Activated CD4-positive, alpha-beta T cell treated with anti-CD3 and anti-CD28 coated beads, Interleukin-2, amount 50 U/mL, for 48 hours (primary cell): Measurements from ENCODE around the gene PRRT4.

Source experiments
- DNase-seq, 2 experiments: peaks; one replicate each; pipeline ENCODE4 v3.0.0-alpha.2; 2020

The PRRT4 gene

DNA sequence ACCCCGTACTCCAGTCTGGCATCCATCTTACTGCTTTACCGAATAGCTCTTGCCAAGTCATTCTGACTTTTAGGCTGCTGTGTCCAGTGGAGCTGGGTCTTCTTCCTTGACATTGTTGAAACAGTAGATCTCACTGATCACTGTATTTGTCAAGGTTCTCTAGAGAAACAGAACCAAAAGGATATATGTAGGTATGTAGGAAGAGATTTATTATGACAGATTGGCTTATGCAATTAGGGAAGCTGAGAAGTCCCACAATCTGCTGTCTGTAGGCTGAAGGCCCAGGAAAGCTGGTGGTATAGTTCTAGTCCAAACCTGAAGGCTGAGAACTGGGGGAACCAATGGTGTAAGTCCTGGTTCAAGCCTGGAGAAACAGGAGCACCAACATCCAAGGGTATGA lies 12.1 kb upstream of the PRRT4 start:
- no peak for DNase-seq

GRCh38 chr7:128370491-128370890 lies 9.0 kb upstream of the PRRT4 start:
- no peak for DNase-seq

DNA sequence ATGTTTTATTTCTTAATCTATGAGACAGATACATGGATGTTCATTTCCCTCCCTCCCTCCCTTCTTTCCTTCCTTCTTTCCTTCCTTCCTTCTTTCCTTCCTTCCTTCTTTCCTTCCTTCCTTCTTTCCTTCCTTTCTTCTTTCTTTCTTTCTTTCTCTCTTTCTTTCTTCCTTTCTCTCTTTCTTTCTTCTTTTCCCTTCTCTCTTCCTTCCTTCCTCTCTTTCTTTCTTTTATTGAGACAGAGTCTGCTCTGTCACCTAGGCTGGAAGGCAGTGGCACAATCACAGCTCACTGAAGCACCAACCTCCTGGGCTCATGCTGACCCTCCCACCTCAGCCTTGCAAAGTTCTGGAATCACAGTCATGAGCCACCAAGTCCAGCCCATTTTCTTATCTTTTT lies 5.5 kb upstream of the PRRT4 start:
- DNase-seq: no peak

DNA sequence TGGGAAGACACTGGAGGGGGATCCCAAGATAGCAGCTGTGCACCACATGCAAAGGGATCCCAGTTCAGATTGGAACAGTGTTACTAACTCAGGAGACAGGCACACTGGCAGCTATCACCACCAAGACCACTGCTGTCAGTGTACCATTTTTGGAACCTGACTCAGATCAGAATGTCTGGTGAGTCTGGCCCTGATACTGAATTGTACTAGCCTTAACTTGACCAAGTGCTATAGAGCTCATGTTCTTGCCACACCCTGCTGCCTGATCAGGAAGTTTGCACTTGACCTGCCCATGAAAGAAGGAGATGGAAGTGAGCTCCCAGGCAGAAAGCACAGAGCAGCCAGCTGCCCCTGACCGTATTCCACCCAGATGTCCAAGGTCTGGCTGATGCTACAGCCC lies 4.8 kb upstream of the PRRT4 start:
- no peak for DNase-seq

DNA sequence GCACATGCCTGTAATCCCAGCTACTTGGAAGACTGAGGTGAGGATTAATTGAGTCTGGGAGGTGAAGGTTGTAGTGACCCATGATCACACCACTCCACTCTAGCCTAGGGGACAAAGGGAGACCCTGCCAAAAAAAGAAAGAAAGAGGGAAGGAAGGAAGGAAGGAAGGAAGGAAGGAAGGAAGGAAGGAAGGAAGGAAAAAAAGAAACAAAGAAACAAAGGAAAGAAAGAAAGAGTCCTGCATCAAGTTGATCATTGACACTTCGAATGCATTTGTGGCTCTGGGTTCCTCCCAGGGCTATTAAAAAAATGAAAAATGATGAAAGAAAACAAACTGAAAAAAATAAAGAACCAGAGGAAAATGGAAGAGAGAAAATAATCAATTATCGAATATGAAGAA lies 3.9 kb upstream of the PRRT4 start:
- DNase-seq: no peak

- DNase-seq: no peak
Measured at GRCh38 chr7:128364166-128364870, 2.8 kb upstream of the PRRT4 start.

GRCh38 chr7:128363261-128363721 lies 1.8 kb upstream of the PRRT4 start:
- DNase-seq: no peak

DNA sequence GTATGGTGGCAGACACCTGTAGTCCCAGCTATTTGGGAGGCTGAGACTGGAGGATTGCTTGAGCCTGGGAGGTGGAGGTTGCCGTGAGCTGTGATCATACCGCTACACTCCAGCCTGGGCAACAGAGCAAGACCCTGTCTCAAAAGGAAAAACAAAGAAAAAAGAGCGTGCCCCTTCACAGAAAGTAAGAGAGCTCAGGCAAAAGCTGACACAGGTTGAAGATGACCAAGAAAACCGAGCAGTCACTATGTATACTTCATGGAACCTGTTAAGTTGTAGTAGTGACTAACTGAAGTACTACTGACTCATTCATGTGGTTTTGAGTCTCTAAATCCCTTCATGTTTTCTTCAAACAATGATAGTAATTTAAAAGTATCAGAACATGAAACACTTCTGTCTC lies 1.2 kb upstream of the PRRT4 start:
- DNase-seq: no peak

DNA sequence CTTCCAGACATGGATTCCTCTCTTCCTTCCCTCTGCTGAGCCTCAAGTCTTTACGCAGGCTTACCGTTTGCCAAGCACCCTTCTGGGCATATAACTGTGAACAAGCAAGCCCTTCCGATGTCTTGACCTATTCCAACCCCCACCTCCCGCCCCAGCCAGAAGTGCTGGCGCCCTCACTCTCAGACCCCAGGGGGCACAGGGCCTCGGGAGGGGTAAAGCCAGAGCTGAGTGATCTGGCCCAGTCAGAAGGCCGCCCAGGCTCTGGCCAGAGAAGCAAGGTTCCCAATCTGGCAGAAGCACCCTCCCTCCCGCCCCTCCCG lies 1.2 kb downstream of the PRRT4 start:
- DNase-seq: no peak

GRCh38 chr7:128359939-128360338 lies 1.6 kb downstream of the PRRT4 start:
- no peak for DNase-seq

DNA sequence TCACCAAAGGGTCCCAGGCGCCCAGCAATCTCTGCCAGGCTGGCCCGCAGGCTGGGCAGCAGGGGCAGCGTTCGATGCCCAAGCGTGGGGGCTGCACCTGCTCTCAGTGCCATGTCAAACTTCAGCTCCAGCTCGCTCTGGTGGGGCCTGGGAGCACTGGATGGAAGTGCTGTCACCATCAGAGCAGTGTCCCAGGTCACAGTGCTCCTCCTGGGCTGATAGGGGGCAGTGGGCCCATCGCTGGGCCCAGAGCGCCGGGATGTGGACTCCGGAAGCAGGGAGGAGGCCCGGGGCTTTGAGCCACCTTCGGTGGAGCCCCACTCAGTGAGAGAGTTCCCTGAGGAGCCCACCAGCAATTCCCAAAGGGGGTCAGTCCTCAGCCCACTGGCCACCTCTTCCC lies 2.2 kb downstream of the PRRT4 start:
- DNase-seq: no peak

- no peak for DNase-seq
Measured at GRCh38 chr7:128358233-128358632, 3.3 kb downstream of the PRRT4 start.

GRCh38 chr7:128357217-128357613 lies 4.3 kb downstream of the PRRT4 start:
- DNase-seq: no peak

- no peak for DNase-seq
Measured at GRCh38 chr7:128356546-128357216, 4.8 kb downstream of the PRRT4 start.

GRCh38 chr7:128353610-128354009 lies 7.9 kb downstream of the PRRT4 start:
- no peak for DNase-seq

DNA sequence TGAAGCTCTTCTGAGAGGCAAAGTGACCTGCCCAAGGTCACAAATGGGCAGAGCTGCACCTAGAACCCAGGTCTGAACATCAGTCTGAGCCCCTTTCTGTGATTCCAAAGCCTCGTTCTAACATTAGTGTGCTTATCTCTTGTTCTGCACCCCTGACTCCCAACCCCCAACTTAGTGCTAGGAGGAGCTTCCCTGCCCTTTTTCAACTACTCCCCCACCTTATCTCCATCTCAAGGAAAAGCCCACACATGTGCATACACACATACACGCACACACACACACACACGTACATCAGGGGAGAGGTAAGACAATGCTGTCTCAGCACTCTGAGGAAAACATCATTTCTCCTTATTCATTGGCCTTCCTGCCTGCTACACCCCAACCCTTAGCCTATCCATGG lies 8.3 kb downstream of the PRRT4 start:
- no peak for DNase-seq

DNA sequence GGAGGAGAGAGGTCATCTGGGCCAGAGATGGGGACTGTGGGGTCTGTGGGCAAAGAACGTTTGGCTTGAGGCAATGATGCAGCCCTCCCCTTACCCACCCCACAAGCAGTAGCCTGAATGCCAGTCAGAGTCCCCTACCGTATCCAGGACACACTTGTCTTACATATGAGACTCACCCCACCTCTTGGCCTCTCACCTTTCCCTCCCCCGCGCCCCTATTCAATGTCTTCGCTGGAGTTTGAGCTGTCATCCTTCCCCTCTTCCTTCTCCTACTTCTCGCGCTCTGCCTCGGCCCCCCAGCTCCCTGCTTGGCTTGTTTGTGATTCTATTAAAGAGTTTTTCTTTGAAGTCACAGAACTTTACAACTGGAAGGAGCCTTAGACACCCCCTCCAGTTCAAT lies 8.9 kb downstream of the PRRT4 start:
- DNase-seq: no peak

GRCh38 chr7:128352153-128352537 lies 9.3 kb downstream of the PRRT4 start:
- peak; percentile 33 to 46 for DNase-seq

GRCh38 chr7:128351296-128352152 lies 10.0 kb downstream of the PRRT4 start:
- no peak for DNase-seq

DNA sequence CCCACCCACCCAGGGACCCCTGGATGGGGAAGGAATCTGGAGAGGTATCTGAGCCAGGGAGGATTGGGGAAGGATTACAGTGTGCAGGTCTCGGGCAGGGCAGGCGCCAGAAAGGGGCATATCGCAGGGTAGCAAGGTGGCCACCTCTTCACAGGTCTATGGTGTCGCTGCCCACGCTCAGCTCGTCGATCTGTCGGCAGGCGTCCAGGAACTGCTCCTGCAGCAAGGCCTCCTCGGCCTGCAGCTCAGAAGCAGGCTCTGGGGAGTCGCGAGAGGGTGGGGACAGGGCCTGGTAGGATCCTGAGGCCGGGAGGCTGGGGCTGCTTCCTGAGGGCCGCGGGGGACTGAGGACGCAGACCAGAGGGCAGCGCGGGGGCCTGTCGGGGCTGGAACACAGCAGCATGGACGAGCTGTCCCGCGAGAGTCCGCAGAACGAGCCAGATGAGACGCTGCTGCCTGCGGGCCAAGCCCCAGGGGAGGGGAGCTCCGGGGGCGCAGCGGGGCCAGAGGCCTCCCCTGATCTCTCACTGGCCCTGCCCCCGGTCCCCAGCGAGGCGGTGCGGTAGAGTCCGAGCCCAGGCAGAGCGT lies 10.7 kb downstream of the PRRT4 start:
- DNase-seq: no peak

DNA sequence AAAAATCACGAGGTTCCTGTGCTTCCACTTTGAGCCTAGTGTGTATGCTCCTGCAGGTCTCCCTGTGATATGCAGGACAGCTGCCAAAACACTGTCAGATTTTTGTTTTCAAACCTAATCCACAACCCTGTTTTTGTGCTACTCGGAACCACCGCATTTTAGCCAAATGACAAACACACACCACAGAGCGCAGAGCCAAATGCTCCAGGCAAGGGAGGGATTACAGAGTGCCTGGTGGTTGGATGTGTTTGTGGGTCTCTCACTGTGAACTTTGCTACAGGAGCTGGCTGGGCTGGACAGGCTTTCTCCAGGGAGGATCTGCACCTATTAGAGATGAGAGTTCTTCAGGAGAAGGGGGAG lies 12.0 kb downstream of the PRRT4 start:
- no peak for DNase-seq

- DNase-seq: peak; percentile 57 to 67
Measured at GRCh38 chr7:128347647-128348097, 13.8 kb downstream of the PRRT4 start.

- no peak for DNase-seq
Measured at GRCh38 chr7:128344431-128344774, 17.1 kb downstream of the PRRT4 start.
